GM12875 (cell line): ENCODE results near the gene TTC23.

Source experiments
- H3K4me3 ChIP-seq: one replicate; pipeline ENCODE4 v1.5.1; 2011; ENCODE audit warnings: low read depth, low read length, control low read depth
- CTCF ChIP-seq: IDR thresholded peaks from 2 replicates; pipeline ENCODE4 v1.5.1; 2011; ENCODE audit warnings: low read depth, mild to moderate bottlenecking, control low read depth, inconsistent platforms, low read length, moderate library complexity, borderline replicate concordance; ENCODE audit not compliant: insufficient read depth

Gene TTC23

GRCh38 chr15:99170476-99171065, 78.8 kb downstream of the TTC23 start:
- TF ChIP-seq CTCF: no peak
- H3K4me3 ChIP-seq: no peak overlapping the region

GRCh38 chr15:99169769-99170311, 79.5 kb downstream of the TTC23 start:
- no peak for TF ChIP-seq CTCF
- no peak overlapping the region for H3K4me3 ChIP-seq

GRCh38 chr15:99168601-99169580, 80.5 kb downstream of the TTC23 start:
- no peak for TF ChIP-seq CTCF
- no peak overlapping the region for H3K4me3 ChIP-seq

GRCh38 chr15:99167640-99168039, 81.7 kb downstream of the TTC23 start:
- TF ChIP-seq CTCF: no peak
- H3K4me3 ChIP-seq: no peak overlapping the region

GRCh38 chr15:99167201-99167600, 82.2 kb downstream of the TTC23 start:
- H3K4me3 ChIP-seq: no peak overlapping the region
- no peak for TF ChIP-seq CTCF

- TF ChIP-seq CTCF: no peak
- no peak overlapping the region for H3K4me3 ChIP-seq
These were observed 83.3 kb downstream of the TTC23 start for GRCh38 chr15:99165956-99166689.
